MM.1S (cell line): ENCODE measurements around the gene KIAA1191.

ENCODE experiments used
- CTCF ChIP-seq: fragments of 300-600 bp; sonication (generic); IDR thresholded peaks from 2 replicates; pipeline ENCODE4 v1.5.1; 2016; ENCODE audit warnings: antibody characterized with exemption, low read length, mixed read lengths
- EZH2 ChIP-seq: fragments of 300-600 bp; sonication (generic); optimal IDR thresholded peaks from 2 replicates; pipeline ENCODE3; 2017; ENCODE audit warnings: low read depth, mild to moderate bottlenecking, antibody characterized with exemption, low read length, mixed read lengths

GRCh38 chr5:176319827-176320554 lies 41.6 kb downstream of the KIAA1191 start:
- TF ChIP-seq CTCF (no peak), EZH2 (no peak)
